UCSD-AML1 (cell line): ENCODE measurements around the gene AUP1.

ENCODE experiments used
- DNase-seq: peaks from one replicate; lab custom pipeline; 2025; ENCODE audit not compliant: unreplicated experiment; lab: John Stamatoyannopoulos, UW

The AUP1 gene

DNA sequence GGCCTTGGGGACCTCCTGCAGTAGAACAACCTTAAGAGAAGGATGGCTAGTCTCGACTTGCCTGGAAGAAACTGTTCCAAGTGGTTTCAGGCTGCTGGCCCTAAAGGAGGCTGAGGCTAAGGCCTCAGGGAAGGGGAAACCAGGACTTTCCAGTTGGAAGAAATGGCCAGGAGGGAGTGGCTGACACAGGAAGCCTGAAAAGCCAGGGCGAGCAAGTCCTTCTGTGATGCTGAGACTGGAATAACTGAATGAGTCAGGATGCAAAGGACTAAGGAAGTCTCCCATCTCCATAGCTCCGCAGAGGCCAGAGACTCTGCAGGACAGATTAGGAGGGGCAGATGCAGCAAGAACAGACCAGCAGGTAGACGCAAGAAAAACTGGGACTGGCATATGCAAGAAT, 7.6 kb upstream of the AUP1 start:
- DNase-seq, result no peak

DNA sequence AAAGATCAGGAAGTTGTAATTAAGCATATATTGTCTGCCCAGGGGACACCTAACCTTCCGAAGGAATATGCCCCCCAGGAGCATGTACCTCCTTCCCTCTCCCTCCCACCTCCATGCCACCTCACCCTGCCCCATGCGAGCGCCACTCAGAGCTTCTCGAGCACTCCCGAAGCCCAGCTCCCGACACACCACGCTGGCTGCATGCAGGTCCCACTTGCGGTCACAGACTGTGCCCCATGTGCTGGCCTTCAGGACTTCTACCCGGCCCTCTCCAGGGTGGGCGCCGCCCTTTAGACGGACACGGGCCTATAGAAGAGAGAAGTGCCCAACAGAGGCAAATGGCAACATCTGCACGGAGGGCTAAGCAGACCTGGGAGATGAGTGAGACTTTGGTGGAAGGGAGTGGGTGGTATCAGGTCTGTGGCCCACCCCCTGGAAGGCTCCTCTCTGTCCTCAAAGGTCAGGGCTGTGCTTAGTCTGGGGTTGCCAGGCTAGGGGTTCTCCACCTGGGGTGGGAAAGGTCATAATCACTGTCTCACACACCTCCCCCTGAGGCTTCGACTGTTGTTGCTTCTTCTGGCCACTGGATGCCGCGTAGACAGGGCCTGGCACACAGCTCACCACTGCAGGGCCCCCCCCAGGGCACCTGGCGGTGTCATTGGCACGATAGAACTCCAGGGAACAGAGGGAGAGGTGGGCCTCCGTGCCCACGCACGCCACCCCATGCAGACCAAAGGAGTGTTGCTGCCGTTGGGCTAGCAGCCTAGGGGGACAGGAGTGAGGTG, 6.9 kb upstream of the AUP1 start:
- no peak for DNase-seq

DNA sequence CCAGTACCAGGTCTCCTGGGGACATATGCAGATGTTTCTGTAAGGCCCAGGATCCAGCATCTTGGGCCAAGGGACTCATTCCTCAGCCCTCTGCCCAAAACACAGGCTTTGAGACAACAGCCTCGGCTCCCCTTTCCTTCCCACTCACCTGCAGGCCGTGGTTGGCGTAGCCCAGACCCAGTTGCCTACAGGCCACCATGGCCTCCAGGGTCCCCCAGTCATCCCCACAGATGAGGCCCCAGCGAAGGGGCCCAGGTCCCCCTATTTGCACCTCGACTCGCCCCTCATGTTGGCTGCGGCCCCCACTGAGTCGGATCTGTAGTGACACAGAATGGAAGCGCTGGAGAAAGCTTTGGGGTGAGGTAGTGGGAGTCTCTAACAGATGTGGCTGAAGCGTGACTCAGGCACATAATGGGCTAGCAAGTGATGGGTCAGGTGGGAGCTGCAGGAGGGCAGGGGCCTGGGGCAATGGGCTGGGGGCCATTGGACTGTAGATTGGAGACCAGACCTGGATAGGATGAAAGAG, 6.0 kb upstream of the AUP1 start:
- no peak for DNase-seq

DNA sequence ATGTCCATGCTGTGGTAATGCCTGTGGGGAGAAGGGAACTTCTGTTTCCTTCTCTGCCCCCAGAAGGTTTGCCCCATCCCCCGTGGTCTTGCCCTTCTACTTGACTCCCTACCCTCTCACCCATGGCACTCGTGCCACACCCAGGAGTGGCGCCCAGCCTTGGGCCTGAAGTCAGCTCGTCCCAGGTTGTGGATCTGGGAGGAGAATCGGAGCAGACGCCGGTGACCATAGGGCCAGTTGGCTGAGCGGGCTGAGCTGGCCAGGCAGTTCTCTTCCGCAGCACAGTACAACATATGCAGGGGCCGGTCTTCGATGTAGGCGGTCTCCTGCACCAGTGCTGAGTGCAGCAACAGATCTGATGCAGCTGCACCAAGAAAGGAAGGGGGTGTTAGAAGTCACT, 4.9 kb upstream of the AUP1 start:
- DNase-seq, result no peak

DNA sequence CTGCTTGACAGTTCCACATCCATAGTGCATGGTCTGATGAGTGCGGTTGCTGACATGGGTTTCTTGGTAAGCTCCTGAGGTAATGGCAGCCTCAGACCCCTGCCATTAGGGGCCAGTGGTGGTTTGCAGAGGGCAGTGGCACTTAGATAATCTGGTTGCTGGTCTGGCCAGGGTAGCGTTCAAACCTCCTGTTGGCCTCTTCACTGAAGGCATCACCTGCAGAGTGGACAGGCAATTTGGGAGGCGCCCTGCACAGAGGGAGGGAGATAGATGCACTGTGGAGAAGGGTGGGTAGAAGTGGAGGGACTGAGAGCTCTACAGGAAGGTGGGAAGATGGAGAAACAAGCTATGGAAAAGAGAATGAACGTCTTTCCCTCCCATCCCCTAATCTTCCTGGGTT, 4.0 kb upstream of the AUP1 start:
- no peak for DNase-seq

DNA sequence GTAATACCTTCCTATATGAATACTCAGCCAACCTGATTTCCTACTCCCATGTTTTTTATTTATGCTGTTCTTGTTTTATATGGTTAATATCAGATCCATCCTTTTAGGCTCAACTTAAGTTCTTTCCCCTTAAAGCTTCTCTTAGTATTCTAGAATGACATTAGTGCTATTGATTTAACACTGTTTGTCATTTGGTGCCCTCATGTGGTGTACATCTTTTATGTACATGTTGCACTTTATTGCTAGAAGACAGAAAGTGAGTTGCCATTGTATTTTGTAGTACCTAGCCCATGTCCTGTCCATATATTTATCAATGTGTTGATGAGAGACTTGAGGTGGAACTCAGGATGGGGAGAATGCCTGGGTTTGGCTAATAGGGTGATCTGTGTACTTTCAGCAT, 2.7 kb upstream of the AUP1 start:
- DNase-seq, result no peak

DNA sequence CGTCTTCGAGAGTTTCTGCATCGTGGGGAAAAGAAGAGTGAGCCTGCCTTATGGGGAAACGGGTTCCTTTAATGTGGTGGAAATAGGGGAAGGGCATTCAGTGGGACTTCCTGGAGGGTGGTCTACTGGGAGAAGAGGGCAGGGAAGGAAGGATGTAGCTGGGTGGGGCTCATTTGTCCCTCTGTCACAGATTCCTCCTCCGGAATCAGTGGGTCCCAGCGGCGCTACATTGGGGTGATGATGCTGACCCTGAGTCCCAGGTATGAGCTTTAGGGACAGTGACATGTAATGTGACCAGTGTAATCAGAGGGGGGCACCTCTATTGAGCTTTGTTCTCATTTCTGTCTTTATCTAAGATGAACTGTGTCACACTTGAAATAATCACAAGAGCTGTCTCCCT, 2.2 kb upstream of the AUP1 start:
- no peak for DNase-seq

DNA sequence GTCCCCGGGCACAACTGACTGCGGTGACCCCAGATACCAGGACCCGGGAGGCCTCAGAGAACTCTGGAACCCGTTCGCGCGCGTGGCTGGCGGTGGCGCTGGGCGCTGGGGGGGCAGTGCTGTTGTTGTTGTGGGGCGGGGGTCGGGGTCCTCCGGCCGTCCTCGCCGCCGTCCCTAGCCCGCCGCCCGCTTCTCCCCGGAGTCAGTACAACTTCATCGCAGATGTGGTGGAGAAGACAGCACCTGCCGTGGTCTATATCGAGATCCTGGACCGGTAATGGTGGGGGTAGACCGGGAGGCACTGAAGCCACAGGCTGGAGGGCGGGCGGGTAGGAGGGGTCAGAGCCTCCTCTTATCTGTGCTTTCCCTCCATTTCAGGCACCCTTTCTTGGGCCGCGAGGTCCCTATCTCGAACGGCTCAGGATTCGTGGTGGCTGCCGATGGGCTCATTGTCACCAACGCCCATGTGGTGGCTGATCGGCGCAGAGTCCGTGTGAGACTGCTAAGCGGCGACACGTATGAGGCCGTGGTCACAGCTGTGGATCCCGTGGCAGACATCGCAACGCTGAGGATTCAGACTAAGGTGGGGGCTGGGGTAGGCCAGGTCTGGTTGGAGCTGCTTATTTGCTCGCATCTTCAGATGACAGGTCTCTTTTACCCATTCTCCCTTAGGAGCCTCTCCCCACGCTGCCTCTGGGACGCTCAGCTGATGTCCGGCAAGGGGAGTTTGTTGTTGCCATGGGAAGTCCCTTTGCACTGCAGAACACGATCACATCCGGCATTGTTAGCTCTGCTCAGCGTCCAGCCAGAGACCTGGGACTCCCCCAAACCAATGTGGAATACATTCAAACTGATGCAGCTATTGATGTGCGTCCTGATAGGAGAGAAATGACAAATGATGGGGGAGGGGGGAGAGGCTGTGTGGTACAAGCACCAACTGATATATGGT, 1.0 kb upstream of the AUP1 start:
- DNase-seq, result peak; percentile 68

DNA sequence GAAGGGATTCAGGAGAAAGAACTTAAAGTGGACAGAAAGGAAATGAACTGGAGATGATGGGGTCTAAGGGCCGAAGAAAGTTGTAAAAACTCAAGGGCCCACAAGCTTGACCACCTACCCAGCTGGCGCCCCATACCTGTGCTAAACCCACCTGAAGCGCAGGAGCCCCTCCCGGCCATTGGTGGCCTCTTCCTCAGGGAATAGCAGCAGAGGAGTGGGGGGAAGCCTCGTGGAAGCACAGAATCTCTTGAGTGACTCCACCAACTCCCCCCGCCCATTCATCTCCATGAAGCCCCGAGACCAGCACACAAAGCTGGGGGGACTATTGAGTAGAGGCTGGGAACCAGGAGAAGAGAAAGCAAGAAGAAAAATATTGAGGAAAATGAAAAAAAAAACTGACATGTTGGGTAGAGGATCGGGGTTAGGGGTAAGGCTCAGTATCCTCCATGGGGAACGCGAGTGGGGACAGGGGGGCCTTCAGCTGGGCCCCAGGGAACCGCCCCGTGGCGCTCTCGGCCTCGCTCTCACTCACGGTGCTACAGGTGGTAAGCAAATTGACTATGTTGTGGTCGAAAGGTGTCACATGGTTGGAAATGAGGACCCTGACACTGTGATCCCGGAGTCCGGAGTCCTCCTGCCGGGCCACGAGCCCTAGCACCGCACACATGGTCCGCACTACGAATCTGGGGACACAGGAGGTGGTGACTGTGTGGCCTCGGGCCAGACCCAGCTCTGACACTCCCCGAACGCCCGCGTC, 728 bp downstream of the AUP1 start:
- DNase-seq, result no peak

DNA sequence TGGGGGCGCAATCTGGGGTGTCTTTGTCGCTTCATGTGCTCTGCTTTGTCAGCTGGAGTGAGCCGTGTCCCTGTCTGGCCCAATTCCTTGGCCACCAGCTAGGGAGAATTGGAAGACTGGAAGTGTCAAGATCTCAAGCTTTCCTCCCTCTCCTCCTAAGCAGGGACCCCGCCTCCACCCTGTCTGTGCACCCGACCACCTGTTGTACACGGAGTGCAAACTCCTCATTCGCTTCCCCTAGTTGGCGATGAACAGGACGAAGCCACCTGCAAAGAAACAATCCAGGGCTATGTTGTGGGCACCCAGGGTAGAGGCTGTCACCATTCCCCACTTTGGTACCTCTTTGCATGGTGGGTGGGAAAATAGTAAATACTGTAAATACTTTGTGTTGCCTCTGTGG, 1.8 kb downstream of the AUP1 start:
- no peak for DNase-seq

DNA sequence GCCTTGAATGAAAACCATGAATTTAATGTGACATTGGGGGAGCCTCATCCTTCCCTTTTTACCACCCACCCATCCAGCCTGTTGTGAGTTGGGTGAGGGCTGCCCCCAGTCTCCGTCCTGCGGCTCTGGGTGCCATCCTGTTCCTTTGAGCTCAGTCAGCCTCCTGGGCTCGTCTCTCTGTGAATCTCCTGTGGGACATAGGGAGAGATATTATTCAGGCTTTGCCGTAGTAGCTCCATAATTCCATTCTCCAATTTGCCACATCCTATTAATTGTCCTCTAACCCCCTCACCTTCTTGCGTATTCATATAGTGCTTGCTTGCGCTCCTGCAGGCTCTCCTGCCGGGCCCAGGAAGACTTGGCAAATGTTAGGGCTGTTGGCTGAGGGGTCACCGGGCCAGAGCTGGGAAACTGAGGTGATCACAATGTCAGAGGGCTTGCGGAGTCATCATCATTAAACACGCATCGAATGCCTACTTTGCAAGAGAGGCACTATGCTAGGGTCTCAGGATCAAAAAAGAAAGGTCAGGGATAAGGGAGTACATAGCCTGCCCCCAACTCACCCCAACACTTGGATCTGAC, 2.8 kb downstream of the AUP1 start:
- no peak for DNase-seq

DNA sequence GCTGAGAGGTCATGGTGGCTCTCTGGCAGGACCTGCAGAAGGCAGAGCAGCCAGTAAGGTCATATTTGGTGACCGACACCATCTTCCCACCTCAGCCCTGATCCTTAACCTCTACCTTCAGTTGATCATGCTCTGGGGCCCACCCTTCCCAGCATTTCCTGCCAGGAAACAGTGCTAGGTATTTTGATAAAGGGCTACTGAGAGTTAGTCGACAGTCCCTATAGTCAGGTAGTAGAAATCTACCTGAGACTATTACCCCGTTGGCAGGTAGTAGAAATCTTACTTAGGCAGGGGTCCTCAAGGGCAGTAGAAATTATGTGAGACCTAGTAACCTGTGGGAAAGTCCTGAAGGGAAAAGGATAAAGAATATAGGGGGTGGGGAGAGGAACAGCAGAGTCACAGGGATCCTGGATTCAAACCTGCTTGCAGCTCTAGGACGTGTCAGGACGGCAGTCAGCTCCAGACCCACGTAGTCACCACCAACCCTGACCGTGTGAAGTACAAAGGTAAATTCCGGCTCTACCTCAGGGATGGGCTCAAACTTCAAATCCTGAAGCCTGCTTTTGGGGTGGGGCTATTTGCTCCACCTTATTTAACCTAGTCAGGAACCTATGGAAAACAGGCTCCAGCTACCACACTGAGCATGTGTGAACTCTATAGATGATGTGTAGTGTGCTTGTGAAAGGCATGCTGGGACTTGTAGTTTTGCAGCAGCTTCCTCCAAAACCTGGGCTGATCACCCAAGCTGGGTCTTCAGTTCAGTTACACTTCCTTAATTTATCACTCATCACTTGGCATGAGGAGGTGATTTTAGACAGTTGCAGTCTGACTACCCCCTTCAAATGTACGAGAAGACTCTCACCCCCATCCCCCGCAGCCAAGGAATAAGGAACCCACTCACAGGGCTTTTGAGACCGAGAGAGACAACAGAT, 3.5 kb downstream of the AUP1 start, which contains the start of gene DQX1:
Gene DQX1 (minus strand): TSS at position 515 of the 932 bp plus-strand sequence. CDS start 502 bp downstream, at position 13.
- DNase-seq, result no peak

DNA sequence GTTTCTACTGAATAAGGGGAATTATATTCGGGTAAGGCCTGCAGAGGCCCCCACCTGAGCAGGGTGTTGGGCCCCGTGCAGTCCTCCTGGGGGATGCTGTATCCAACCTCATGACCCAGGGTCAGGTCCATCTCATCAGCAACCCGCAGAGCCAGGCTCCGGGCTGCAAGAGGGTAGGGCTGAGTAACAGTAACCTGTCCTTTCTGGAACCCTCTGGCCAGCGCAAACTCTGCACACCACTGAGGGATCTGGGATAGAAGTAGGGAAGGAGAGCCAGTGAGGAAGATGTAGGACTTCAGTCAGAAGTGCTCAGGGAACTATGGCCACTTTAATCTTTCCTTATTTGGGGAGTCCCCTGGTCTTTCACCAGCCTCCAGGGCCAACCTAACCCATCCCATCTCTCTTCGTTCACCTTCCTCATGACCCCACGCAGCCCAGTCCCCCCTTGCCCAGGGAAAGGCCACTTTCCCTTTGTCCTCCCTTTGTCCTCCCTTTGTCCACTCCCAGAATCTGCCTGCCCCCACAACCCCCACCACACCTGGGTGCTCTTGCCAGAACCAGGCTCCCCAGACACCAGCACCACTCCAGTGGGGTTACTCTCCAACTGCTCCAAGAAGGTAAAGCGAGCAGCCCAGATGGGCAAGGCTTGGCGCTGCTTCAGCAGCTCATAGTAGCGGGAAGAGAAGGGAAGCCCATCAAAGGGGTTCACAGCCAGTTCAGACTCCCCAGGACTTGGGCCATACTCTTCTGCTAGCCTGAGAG, 4.4 kb downstream of the AUP1 start:
- DNase-seq, result no peak

DNA sequence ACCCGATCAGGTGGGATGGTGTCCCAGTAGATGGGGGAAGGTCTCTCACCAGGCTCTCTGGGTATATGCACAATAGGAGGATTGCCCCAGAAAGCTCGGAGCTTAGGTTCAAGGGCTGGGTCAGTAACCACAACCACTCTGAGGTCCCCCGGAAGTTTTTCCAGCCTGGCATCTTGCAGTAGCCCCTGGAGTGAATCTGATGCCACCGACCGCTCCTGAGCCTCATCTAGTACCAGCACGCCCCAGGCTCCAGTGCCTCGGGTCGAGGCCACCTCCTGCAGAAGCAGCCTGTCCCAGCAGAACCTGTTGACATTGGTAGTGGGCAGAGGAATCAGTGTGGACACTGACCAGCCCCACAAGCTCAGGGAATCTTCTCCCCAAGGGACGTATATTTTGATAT, 5.5 kb downstream of the AUP1 start:
- no peak for DNase-seq

DNA sequence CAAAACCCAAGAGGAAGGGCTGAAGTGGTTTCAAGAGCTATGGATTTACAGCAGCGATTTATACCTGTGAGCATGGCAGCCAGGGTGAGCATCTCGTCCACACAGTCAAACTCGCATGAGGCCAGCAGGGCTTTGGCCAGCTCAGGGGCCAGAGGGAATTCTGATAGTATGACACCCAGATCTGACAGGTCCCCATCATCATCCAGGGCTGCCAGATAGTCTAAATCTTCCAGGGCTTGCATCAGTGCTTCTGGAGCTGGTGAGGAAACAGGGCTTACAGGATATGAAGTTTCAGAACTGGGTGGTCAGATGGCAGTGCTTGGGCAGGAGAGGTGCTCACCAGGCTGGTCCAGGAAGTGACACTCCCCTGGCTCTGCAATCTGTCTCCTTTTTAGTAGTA, 7.0 kb downstream of the AUP1 start:
- DNase-seq, result no peak

DNA sequence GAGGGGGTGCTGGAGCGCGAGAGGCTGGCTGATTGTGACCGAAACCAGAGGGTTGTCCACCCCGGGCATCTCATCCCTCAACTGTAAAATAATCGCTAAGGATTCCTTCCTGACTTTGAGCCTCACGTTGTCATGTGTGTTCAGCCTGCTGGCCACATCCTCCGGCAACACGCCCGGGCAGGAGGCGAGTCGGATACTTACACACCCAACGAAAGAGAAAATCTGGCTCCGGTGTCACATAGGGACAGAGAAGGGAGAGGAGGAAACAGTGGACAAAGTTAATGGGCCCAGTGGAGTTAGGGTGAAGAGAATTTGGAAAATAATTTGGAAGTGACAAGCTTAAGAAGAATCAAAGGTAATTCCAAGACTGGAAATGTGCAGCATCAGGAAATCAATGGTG, 12.9 kb downstream of the AUP1 start:
- no peak for DNase-seq

DNA sequence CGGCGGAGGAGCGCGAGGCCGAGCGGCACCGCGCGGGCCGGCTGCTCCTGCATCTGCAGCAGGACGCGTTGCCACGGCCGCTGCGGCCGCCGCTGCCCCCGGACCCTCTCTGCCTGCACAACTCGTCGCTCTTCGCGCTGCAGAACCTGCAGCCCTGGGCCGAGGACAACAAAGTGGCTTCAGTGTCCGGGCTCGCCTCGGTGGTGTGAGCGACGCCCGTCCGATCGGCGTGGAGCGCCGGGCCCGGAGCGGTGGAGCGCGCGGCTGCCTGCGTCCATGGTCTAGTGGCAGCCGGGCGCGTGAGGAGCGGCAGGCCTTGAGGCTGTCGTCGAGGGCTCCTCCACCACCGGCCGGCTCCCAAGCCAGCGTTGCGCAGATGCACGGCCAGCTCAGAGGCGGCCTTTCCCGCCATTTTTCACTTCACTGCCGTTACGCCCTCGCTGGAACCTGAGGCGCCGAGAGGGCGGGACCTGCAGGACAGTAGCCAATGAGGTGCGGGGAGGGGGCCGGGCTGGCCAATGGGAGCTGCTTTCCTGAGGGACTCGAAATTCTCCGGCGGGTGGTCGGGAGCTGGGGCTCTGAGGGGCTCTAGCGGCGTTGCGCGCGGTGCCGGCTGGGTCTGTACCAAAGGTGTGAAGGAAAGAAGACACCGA, 13.4 kb downstream of the AUP1 start:
- DNase-seq, result no peak

DNA sequence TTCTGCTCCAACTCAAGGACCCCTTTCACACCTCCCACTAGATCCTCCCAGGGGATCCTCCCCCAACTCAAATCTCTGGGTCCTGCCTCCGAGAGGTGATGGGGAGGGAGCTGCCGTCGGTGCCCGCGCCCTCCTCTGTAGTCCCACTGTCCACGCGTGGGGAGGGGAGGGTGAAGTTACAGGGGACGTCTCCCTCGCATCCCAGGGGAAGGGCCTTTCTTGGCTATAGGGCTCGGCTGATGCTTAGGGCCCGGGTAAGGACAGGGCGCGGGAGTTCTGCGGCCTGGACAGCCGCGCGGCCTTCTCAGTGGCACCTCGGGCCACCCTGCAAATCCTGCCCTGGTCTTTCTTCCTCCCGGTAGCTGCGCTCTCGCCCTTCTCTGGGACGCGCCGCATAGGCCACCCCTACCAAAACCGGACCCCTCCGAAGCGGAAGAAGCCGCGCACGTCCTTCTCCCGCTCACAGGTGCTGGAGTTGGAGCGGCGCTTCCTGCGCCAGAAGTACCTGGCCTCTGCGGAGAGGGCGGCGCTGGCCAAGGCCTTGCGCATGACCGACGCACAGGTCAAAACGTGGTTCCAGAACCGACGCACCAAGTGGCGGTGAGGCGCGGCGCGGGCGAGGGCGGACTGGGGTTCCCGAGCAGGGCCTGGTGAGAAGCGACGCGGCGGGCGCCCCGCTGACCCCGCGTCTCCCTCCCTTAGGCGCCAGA, 14.1 kb downstream of the AUP1 start:
- DNase-seq, result no peak
